Measurements from ENCODE around the gene MROH8. TPM values are rescaled to one million over a fixed set of nuclear protein-coding genes. Genes with fewer than 3 reads are reported as not detected.

Gene MROH8
- total and polyA plus RNA-seq, 8 donors = 1.8 to 7.0 (median 5.3) TPM

DNA sequence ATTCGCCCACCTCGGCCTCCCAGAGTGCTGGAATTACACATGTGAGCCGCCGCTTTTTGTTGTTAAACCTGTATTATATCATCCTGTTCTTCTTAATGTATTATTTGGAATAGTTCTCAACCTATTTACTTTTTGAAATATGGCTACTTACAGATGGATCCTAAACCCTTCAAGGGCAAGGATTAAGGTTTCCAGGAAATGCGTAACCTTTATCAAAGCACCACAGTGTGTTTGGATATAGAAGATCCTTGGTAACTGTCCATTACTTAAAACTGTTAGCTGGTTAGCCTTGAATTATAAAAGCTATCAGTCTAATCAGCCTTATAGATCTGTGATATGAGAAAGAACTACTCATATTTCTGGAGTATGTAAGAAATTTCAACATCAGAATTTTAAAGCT, 12.5 kb downstream of the MROH8 start:
- no peak for ATAC-seq
- H3K9me3 ChIP-seq = no peaks in the 10 kb centered on the region
- TF ChIP-seq, protein P1, sequence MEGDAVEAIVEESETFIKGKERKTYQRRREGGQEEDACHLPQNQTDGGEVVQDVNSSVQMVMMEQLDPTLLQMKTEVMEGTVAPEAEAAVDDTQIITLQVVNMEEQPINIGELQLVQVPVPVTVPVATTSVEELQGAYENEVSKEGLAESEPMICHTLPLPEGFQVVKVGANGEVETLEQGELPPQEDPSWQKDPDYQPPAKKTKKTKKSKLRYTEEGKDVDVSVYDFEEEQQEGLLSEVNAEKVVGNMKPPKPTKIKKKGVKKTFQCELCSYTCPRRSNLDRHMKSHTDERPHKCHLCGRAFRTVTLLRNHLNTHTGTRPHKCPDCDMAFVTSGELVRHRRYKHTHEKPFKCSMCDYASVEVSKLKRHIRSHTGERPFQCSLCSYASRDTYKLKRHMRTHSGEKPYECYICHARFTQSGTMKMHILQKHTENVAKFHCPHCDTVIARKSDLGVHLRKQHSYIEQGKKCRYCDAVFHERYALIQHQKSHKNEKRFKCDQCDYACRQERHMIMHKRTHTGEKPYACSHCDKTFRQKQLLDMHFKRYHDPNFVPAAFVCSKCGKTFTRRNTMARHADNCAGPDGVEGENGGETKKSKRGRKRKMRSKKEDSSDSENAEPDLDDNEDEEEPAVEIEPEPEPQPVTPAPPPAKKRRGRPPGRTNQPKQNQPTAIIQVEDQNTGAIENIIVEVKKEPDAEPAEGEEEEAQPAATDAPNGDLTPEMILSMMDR (IDR thresholded peaks at IDR 0.05) = no peak
- no peak overlapping the region for H3K4me3 ChIP-seq
- H3K27me3 ChIP-seq = no peaks in the 10 kb centered on the region
- intact Hi-C loops (cut with DNase I) = no loop called here
- H3K27ac ChIP-seq = no peak overlapping the region
- peaks cover 0 to 9% of the 10 kb centered on the region in 2 donors for H3K36me3 ChIP-seq
- no peak for DNase-seq
- H3K4me1 ChIP-seq = no peaks in the 10 kb centered on the region

DNA sequence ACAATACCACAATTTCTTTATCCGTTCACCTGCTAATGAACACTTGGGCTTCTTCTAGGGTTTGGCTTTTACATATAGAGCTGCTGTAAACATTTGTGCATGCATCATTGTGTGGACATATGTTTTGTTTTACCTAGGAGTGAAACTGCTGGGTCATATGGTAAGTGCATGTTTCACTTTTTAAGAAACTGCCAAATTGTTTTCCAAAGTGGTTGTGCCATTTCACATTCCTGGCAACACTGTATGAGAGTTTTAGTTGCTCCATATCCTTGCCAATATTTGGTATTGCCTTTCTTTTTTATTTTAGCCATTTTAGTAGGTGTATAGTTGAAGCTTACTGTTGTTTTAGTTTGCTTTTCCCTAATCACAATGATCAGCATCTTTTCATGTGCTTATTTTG, 14.3 kb downstream of the MROH8 start:
- intact Hi-C loops (cut with DNase I) = no loop called here
- ATAC-seq = no peak

DNA sequence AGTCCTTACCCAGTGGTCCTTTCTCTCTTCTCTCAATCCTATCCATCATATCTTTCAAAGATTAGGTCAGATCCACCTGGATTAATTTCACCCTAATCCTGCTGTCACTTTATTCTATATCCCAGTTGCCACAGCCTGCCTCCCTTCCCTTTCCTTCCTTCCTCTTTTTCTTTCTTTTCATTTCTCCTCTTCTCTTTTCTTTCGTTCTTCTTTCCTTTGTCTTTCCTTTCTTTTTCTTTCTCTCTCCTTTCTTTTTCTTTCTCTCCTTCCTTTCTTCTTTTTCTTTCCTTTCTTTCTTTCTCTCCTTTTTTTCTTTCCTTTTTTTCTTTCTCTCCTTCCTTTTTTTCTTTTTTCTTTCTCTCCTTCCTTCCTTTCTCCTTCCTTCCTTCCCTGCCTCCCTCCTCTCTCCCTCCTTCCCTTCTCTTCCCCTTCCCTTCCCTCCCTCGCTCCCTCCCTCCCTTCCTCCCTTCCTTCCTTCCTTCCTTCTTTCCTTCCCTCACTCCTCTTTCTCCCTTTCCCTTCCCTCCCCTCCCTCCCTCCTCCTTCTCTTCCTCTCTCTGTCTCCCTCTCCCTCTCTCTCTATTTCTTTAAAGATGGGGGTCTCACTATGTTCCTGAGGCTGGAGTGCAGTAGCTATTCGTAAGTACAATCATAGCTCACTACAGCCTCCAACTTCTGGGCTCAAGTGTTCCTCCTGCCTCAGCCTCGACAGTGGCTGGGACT, 15.4 kb downstream of the MROH8 start:
- Histone ChIP-seq H3K36me3 (peaks cover 0 to 9% of the 10 kb centered on the region in 2 donors), H3K9me3 (no peaks in the 10 kb centered on the region), H3K27ac (no peak overlapping the region), H3K4me3 (no peak overlapping the region), H3K4me1 (no peaks in the 10 kb centered on the region), H3K27me3 (no peaks in the 10 kb centered on the region)
- no peak for DNase-seq
- ATAC-seq = no peak
- intact Hi-C loops (cut with DNase I) = no loop called here
- TF ChIP-seq, protein P1 (IDR thresholded peaks at IDR 0.05) = no peak

More for the DNA sequence above, 14.3 kb downstream of the MROH8 start:
- DNase-seq = no peak
- H3K27me3 ChIP-seq = no peaks in the 10 kb centered on the region
- TF ChIP-seq, protein P1 (IDR thresholded peaks at IDR 0.05) = no peak
- H3K27ac ChIP-seq = no peak overlapping the region
- peaks cover 0 to 9% of the 10 kb centered on the region in 2 donors for H3K36me3 ChIP-seq
- no peak overlapping the region for H3K4me3 ChIP-seq
- no peaks in the 10 kb centered on the region for H3K9me3 ChIP-seq
- H3K4me1 ChIP-seq = no peaks in the 10 kb centered on the region

DNA sequence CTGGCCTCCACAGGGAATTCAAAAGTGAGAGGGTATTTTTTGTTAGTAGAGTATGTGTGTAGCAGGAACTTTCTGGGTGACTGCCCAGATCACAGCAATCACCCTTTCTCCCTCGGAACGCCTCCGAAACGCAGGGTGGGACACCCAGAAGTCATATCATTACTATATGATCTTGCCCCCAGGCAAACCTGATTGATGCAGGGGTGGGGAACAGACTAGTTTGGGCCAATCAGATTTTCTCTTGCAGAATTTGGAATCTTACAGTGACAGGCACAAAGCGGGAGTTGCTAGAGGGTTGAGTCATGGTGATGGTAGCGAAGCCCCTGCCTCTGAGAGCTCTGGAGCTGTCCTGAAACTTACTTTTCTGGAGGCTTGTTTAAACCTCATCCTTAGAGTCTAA, 16.7 kb downstream of the MROH8 start:
- no peaks in the 10 kb centered on the region for H3K9me3 ChIP-seq
- intact Hi-C loops (cut with DNase I) = no loop called here
- ATAC-seq (no peak), DNase-seq (no peak)
- TF ChIP-seq, protein P1 (IDR thresholded peaks at IDR 0.05) = no peak
- no peak overlapping the region for H3K27ac ChIP-seq
- H3K27me3 ChIP-seq = no peaks in the 10 kb centered on the region
- no peak overlapping the region for H3K4me3 ChIP-seq
- H3K4me1 ChIP-seq = no peaks in the 10 kb centered on the region
- H3K36me3 ChIP-seq = peaks cover 0 to 9% of the 10 kb centered on the region in 2 donors

- TF ChIP-seq, protein P1 (IDR thresholded peaks at IDR 0.05) = no peak
- intact Hi-C loops (cut with DNase I) = no loop called here
- ATAC-seq = no peak
Measured at GRCh38 chr20:37161830-37162549, 17.4 kb downstream of the MROH8 start.

More at GRCh38 chr20:37161830-37162549, 17.4 kb downstream of the MROH8 start:
- Histone ChIP-seq H3K36me3 (peaks cover 0 to 4% of the 10 kb centered on the region in 2 donors), H3K27ac (no peak overlapping the region), H3K4me3 (no peak overlapping the region), H3K9me3 (no peaks in the 10 kb centered on the region), H3K27me3 (no peaks in the 10 kb centered on the region), H3K4me1 (no peaks in the 10 kb centered on the region)
- DNase-seq = no peak
